Measurements from ENCODE around the gene C2CD2L.
A peak's percentile ranks its signal among the peaks of the same experiment; 100 is the strongest.

C2CD2L gene

GRCh38 chr11:119088406-119088805 is 18.7 kb upstream of the C2CD2L start:
- peaks cover 3% of the 10 kb centered on the region for H3K36me3 Mint-ChIP-seq
- H3K9me3 Mint-ChIP-seq (ENCODE audit: low read depth): no peaks in the 10 kb centered on the region

DNA sequence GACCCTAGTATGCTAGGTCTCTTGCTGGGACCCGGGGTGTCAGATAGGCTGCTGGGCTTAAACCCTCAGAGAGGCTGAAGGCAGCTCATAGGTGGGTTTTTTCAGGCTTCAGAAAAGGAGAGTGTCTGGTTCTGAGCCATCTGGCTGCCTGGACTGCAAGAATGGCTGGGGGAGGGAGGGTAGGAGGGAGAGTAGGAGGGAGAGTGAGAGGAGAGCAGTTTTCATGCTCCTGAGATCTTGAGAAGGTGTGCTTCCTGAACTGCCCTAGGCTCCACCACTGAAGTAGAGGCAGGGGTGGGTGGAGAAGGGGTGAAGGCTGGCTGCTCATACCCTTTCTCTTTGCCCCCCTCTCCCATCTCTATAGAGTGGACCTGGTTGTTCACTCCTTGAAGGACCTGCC is 17.8 kb upstream of the C2CD2L start:
- H3K4me3 Mint-ChIP-seq: no peak overlapping the region
- H3K36me3 Mint-ChIP-seq: peaks cover 3% of the 10 kb centered on the region
- no peak overlapping the region for H3K27ac Mint-ChIP-seq
- H3K9me3 Mint-ChIP-seq (ENCODE audit: low read depth): no peaks in the 10 kb centered on the region
- H3K27me3 Mint-ChIP-seq: no peaks in the 10 kb centered on the region
- H3K4me1 Mint-ChIP-seq (ENCODE audit: low read depth): peaks cover 31% of the 10 kb centered on the region

More at GRCh38 chr11:119088406-119088805, 18.7 kb upstream of the C2CD2L start:
- H3K27ac Mint-ChIP-seq: no peak overlapping the region
- no peak overlapping the region for H3K4me3 Mint-ChIP-seq
- peaks cover 27% of the 10 kb centered on the region for H3K4me1 Mint-ChIP-seq (ENCODE audit: low read depth)
- no peaks in the 10 kb centered on the region for H3K27me3 Mint-ChIP-seq

- Mint-ChIP-seq H3K36me3 (peaks cover 3% of the 10 kb centered on the region), H3K27me3 (no peaks in the 10 kb centered on the region), H3K4me1 (ENCODE audit: low read depth) (peaks cover 25% of the 10 kb centered on the region), H3K4me3 (no peak overlapping the region), H3K27ac (no peak overlapping the region), H3K9me3 (ENCODE audit: low read depth) (no peaks in the 10 kb centered on the region)
These were observed 16.0 kb upstream of the C2CD2L start for GRCh38 chr11:119091178-119091577.

DNA sequence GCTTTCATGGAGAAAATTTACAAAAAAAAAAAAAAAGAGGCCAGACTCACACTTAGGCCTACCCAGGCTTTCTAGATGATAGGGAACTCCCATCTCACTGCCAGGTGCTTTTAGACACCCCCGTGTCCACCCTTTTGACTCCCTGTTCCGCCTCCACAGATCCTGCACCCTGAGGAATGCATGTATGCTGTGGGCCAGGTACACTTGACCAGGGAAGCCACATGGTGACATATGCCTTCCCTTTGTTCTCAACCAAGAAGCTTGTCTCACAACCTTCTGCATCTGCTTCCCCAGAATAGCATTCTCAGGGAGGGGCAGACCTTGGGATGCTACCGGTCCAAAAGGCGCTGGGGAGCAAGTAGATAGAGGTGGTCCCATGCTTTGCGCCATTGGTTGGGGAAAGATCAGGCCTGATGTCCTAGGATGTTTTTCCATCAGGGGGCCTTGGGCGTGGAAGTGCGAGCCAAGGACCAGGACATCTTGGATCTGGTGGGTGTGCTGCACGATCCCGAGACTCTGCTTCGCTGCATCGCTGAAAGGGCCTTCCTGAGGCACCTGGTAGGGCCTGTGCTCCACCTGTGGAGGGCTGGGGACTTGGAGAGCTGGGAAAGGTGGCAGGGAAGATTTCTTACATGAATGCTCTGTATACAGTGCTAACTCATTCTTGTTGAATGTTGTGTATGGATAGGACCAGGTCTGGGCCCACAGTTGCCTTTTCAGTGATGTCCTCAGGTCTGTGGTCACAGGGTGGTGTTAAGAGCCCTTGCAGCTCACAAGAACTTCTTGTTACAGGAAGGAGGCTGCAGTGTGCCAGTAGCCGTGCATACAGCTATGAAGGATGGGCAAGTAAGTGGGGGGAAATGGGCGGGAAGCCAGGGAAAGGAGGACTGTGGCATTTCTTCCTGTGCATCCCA is 14.9 kb upstream of the C2CD2L start:
- H3K4me3 Mint-ChIP-seq: peak overlapping the region; percentile 92
- no peaks in the 10 kb centered on the region for H3K27me3 Mint-ChIP-seq
- peaks cover 8% of the 10 kb centered on the region for H3K36me3 Mint-ChIP-seq
- no peaks in the 10 kb centered on the region for H3K9me3 Mint-ChIP-seq (ENCODE audit: low read depth)
- H3K27ac Mint-ChIP-seq: no peak overlapping the region
- peaks cover 24% of the 10 kb centered on the region for H3K4me1 Mint-ChIP-seq (ENCODE audit: low read depth)

GRCh38 chr11:119092880-119093842 is 14.0 kb upstream of the C2CD2L start:
- H3K9me3 Mint-ChIP-seq (ENCODE audit: low read depth): no peaks in the 10 kb centered on the region
- peaks cover 20% of the 10 kb centered on the region for H3K4me1 Mint-ChIP-seq (ENCODE audit: low read depth)
- H3K4me3 Mint-ChIP-seq: peak overlapping the region; percentile 92
- H3K36me3 Mint-ChIP-seq: peaks cover 8% of the 10 kb centered on the region
- peak overlapping the region; percentile 66 for H3K27ac Mint-ChIP-seq
- no peaks in the 10 kb centered on the region for H3K27me3 Mint-ChIP-seq

GRCh38 chr11:119093942-119094815 is 13.0 kb upstream of the C2CD2L start:
- peaks cover 5% of the 10 kb centered on the region for H3K36me3 Mint-ChIP-seq
- H3K27me3 Mint-ChIP-seq: no peaks in the 10 kb centered on the region
- peak overlapping the region; percentile 87 for H3K27ac Mint-ChIP-seq
- H3K4me3 Mint-ChIP-seq: peak overlapping the region; percentile 92
- H3K4me1 Mint-ChIP-seq (ENCODE audit: low read depth): peaks cover 26% of the 10 kb centered on the region
- H3K9me3 Mint-ChIP-seq (ENCODE audit: low read depth): no peaks in the 10 kb centered on the region

GRCh38 chr11:119094816-119095065 is 12.4 kb upstream of the C2CD2L start:
- Mint-ChIP-seq H3K27me3 (no peaks in the 10 kb centered on the region), H3K4me3 (peak overlapping the region; percentile 91), H3K36me3 (peaks cover 6% of the 10 kb centered on the region), H3K4me1 (ENCODE audit: low read depth) (peaks cover 26% of the 10 kb centered on the region), H3K9me3 (ENCODE audit: low read depth) (no peaks in the 10 kb centered on the region), H3K27ac (peak overlapping the region; percentile 87)

DNA sequence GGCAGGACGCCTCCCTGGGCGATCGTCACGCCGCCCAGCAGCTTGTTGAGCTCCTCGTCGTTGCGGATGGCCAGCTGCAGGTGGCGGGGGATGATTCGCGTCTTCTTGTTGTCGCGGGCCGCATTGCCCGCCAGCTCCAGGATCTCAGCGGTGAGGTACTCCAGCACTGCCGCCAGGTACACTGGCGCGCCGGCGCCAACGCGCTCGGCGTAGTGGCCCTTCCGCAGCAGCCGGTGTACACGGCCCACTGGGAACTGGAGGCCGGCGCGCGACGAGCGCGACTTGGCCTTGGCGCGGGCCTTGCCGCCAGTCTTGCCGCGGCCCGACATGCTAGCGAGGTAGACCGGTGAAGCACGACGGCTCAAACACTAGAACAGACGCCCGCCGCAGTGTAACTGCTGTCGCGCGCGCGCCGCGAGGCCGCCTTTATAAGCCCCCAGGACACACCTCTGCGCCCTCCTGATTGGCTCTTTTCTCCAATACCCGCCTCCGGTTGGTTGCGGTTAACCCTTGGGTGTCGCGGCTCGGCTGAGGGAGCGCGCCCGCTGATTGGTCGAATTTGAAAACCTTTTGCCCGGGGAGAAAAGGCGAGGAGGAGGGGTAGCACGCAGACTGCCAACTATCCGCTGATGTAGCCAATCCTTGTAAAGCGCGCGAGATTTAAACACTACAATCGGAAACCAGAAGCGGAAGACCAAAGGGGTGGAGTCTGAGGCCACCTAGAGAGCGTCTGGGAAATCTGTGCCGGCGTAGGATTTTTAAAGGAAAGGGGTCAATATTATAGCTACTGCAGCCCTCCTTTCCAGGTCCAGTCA is 11.9 kb upstream of the C2CD2L start:
- peak overlapping the region; percentile 91 for H3K4me3 Mint-ChIP-seq
- peaks cover 8% of the 10 kb centered on the region for H3K36me3 Mint-ChIP-seq
- peaks cover 32% of the 10 kb centered on the region for H3K4me1 Mint-ChIP-seq (ENCODE audit: low read depth)
- no peaks in the 10 kb centered on the region for H3K27me3 Mint-ChIP-seq
- H3K9me3 Mint-ChIP-seq (ENCODE audit: low read depth): no peaks in the 10 kb centered on the region
- peak overlapping the region; percentile 87 for H3K27ac Mint-ChIP-seq

DNA sequence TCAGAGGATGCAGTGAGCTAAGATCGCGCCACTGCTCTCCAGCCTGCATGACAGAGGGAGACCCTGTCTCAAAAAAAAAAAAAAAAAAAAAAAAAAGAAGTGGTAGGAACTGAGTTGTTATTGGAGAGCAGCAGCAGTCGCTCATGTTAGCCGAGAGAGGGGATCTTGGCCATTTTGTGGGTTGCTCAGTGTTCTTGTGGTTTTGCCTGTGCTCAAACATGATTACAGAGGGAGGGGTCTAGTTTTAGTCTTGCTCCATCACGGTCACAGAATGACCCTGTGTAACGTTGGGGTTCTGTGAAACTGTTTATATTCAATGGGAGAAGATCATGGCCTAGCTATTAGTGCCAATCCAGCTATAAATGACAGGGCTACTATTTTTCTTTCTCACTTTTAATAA is 7.4 kb upstream of the C2CD2L start:
- H3K4me1 Mint-ChIP-seq (ENCODE audit: low read depth): peaks cover 40% of the 10 kb centered on the region

DNA sequence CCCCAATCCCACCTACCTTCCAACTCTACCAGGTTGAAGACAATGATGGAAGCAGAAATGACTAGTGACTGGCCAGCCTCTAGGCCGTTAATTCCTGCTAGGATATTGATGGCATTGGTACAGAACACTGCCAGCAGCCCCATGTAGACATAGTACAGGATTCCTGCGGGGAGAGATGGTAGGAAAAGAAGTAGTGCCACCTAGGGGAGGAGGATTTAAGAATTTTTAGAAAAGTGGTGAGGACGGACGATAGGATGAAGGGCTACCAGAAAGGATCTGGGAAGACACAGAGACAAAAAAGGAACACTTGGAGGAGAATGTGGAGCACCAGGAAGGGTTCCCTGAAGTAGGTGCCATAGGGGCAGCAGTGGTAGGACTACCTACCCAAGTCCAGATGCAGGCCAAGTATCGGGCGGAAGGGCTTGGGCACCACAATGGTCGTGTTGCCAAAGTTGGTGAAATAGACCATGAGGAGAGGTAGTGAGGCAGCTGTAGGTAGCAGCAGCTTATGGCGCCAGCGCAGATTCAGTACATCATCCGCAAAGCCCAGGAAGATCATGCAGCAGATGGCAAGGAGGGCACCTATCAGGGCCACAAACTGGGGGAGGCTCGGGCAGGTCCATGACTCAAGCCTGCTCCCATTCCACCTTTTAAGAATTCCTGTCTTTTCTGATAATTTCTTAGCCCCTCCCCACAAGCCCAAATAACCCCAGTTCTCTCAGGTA is 6.7 kb upstream of the C2CD2L start:
- no peaks in the 10 kb centered on the region for H3K9me3 Mint-ChIP-seq (ENCODE audit: low read depth)
- no peaks in the 10 kb centered on the region for H3K27me3 Mint-ChIP-seq
- H3K36me3 Mint-ChIP-seq: peaks cover 8% of the 10 kb centered on the region
- H3K4me1 Mint-ChIP-seq (ENCODE audit: low read depth): peaks cover 43% of the 10 kb centered on the region
- H3K4me3 Mint-ChIP-seq: peak overlapping the region; percentile 98
- H3K27ac Mint-ChIP-seq: peak overlapping the region; percentile 100

More for the DNA sequence above, 7.4 kb upstream of the C2CD2L start:
- Mint-ChIP-seq H3K36me3 (peaks cover 8% of the 10 kb centered on the region), H3K27ac (peak overlapping the region; percentile 100), H3K4me3 (peak overlapping the region; percentile 98), H3K9me3 (ENCODE audit: low read depth) (no peaks in the 10 kb centered on the region), H3K27me3 (no peaks in the 10 kb centered on the region)

DNA sequence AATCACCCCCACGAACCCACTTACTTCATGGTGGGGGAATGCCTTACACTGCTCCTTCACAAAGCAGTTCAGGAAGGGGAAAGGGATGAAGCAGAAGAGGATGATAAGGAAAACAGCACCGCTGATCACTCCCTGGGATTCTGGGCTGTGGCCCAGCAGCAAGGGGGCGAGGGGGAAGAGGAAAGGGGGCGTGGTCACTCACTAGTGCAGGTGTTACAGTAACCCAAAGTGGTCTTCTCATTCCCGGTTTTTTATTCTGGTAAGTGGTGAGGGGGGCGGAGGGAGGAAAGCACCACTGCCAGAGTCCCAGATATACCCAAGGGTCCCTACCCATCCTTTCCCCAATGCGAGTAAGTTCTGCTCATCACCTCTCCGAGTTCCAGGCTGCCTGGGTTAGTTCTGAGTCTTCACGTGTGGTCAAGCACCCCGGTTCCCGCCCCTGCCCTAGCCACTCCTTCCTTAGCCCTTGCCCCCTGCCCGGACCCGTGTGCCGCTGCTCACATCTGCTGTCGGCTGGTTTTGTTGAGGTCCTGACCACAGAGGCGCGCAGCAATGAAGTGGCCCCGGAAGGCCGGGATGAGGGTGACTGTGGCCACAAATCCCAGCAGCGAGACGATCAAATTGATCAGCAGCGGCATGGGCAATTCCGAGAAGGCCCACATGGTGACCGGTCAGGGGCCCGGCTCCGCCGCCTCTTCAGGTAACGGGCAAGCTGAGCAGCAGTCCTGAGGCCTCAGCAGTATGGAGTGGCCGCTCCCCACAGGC is 6.0 kb upstream of the C2CD2L start:
- Mint-ChIP-seq H3K27me3 (no peaks in the 10 kb centered on the region), H3K27ac (peak overlapping the region; percentile 100), H3K4me3 (peak overlapping the region; percentile 98), H3K9me3 (ENCODE audit: low read depth) (no peaks in the 10 kb centered on the region), H3K4me1 (ENCODE audit: low read depth) (peaks cover 38% of the 10 kb centered on the region), H3K36me3 (peaks cover 8% of the 10 kb centered on the region)

DNA sequence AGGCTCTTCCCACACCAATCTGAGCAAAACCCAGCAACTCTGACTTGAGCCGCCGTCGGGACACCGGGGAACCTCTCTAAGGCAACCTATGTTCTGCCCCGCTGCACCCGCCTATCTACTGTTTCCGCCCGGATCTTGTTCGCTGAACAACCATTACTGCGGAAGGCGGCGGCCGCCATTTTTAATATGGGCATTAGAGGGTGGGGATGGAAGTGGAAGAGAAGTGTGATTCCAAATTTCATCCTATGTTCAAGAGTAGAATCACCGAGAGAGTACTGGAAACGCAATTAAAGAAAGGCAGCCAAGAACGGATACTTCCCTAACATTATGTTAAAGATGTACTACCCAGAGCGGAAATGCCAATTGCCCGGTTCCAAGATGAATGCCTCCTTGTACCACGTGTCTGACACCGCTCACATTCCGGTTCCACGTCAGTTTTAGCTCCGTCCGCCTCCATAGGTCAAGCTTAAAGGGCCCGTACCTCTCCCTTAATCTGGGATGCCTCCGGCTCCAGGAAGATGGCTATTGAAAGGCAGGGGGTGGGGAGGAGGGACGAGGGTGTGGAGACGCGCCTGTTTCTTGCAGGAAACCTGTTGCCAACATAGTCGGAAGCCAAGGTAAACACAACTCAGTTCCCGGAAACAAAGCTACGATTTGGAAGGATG is 5.3 kb upstream of the C2CD2L start, which contains the start of gene DPAGT1:
TSS of gene DPAGT1 (minus strand) at position 95 of the 665 bp plus-strand sequence. CDS start 198 bp downstream, outside the sequence.
- peaks cover 44% of the 10 kb centered on the region for H3K4me1 Mint-ChIP-seq (ENCODE audit: low read depth)

More for the DNA sequence above, 5.3 kb upstream of the C2CD2L start, which contains the start of gene DPAGT1:
- H3K36me3 Mint-ChIP-seq: peaks cover 4% of the 10 kb centered on the region
- H3K4me3 Mint-ChIP-seq: peak within 1 kb of the TSS; percentile 98
- no peaks in the 10 kb centered on the region for H3K27me3 Mint-ChIP-seq
- H3K27ac Mint-ChIP-seq: peak within 1 kb of the TSS; percentile 100
- no peaks in the 10 kb centered on the region for H3K9me3 Mint-ChIP-seq (ENCODE audit: low read depth)

Data from activated naive CD8-positive, alpha-beta T cell (primary cell).